ENCODE results near the gene DDX28. TPM values are rescaled to one million over a fixed set of nuclear protein-coding genes. Genes with fewer than 3 reads are reported as not detected.

The DDX28 gene
- total RNA-seq, 1 donor: 9.9 TPM

GRCh38 chr16:68061396-68061795, 38.4 kb upstream of the DDX28 start:
- DNase-seq (ENCODE audit: low read depth): no peak
- H3K4me3 ChIP-seq (ENCODE audit: low read depth, low read length): no peak overlapping the region
- TF ChIP-seq CTCF (IDR thresholded peaks at IDR 0.05; ENCODE audit: insufficient read depth, low read length): no peak

- TF ChIP-seq CTCF (IDR thresholded peaks at IDR 0.05; ENCODE audit: insufficient read depth, low read length): no peak
- no peak overlapping the region for H3K4me3 ChIP-seq (ENCODE audit: low read depth, low read length)
- DNase-seq (ENCODE audit: low read depth): no peak
Observed at GRCh38 chr16:68059804-68060203, 36.8 kb upstream of the DDX28 start.

GRCh38 chr16:68055395-68055794, 32.4 kb upstream of the DDX28 start:
- H3K4me3 ChIP-seq (ENCODE audit: low read depth, low read length): no peak overlapping the region
- DNase-seq (ENCODE audit: low read depth): no peak
- TF ChIP-seq CTCF (IDR thresholded peaks at IDR 0.05; ENCODE audit: insufficient read depth, low read length): no peak

- DNase-seq (ENCODE audit: low read depth): no peak
- TF ChIP-seq CTCF (IDR thresholded peaks at IDR 0.05; ENCODE audit: insufficient read depth, low read length): no peak
- no peak overlapping the region for H3K4me3 ChIP-seq (ENCODE audit: low read depth, low read length)
Observed at GRCh38 chr16:68049449-68049848, 26.4 kb upstream of the DDX28 start.

GRCh38 chr16:68047987-68048386, 25.0 kb upstream of the DDX28 start:
- no peak for DNase-seq (ENCODE audit: low read depth)
- H3K4me3 ChIP-seq (ENCODE audit: low read depth, low read length): no peak overlapping the region
- TF ChIP-seq CTCF (IDR thresholded peaks at IDR 0.05; ENCODE audit: insufficient read depth, low read length): no peak

GRCh38 chr16:68046106-68046505, 23.1 kb upstream of the DDX28 start:
- no peak for DNase-seq (ENCODE audit: low read depth)
- no peak overlapping the region for H3K4me3 ChIP-seq (ENCODE audit: low read depth, low read length)
- TF ChIP-seq CTCF (IDR thresholded peaks at IDR 0.05; ENCODE audit: insufficient read depth, low read length): no peak

- DNase-seq (ENCODE audit: low read depth): no peak
- no peak overlapping the region for H3K4me3 ChIP-seq (ENCODE audit: low read depth, low read length)
- TF ChIP-seq CTCF (IDR thresholded peaks at IDR 0.05; ENCODE audit: insufficient read depth, low read length): no peak
Observed at GRCh38 chr16:68041783-68042182, 18.8 kb upstream of the DDX28 start.
